ENCODE results near the gene STRIP2.
"Not testable (repeated sequence)": the region's sequence is repeated elsewhere in the genome, so short reads cannot be mapped to it uniquely, and the experiment has no call there.

Gene STRIP2

DNA sequence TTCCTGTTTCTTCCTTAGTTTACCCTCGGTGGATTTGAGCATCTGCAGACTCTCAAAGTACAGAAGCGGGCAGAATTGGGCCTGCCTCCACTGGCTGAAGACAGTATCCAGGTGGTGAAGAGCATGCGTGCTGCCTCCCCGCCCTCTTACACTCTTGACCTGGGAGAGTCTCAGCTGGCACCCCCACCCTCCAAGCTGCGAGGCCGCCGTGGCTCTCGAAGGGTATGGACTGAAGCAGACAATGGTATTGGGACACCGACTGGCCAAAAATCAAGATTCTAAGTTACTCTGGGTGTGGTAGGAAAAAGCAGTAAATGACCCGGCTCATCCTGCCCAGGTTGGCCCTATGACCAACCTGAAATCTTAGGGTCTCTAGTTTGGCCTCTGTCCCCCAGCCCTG lies 22.2 kb downstream of the STRIP2 start:
- DNase-seq: no peak

DNA sequence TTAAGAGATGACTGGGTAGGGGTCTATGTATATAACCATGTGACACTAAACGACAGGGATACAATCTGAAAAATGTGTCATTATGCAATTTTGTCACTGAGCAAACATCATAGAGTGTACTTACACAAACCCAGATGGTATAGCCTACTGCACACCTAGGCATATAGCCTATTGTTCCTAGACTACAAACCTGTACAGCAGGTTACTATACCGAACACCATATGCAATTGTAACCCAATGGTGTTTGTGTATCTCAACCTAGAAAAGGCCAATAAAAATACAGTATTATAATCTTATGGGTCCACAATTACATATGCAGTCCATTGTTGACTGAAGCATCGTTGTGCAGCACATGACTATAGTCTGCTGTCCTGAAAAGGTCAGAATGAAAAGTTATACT lies 22.9 kb downstream of the STRIP2 start:
- no peak for DNase-seq

DNA sequence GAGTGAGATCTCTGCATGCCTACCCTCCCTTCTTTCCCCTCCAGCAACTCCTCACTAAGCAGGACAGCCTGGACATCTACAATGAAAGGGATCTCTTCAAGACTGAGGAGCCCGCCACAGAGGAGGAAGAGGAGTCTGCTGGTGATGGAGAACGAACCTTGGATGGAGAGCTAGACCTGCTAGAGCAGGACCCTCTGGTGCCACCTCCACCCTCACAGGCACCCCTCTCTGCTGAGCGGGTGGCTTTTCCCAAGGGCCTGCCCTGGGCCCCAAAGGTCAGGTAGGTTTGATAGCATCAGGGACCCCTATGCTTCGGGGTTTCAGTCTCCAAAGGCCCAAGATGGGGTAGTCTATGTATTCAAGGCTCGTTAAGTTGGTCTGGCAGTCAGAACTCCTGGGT lies 23.9 kb downstream of the STRIP2 start:
- DNase-seq: no peak

DNA sequence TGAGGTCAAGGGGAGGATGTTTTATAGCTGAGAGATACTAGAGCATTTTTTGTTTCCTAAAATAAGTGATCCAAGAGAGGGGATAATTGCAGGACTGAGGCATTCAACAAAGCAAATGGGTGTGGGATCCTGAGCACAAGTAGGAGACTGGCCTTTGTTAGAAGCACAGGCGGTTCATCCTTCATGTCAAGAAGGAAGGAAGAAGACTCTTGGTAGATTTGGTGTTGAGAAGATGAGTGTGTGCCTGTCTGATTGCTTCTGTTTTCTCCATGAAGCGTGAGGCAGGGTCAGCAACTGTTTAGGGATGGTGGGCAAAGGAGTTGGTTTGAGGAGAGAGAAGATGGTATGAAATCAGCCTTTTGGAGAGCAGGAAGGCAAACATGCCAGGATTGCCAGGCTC lies 27.6 kb downstream of the STRIP2 start:
- no peak for DNase-seq

DNA sequence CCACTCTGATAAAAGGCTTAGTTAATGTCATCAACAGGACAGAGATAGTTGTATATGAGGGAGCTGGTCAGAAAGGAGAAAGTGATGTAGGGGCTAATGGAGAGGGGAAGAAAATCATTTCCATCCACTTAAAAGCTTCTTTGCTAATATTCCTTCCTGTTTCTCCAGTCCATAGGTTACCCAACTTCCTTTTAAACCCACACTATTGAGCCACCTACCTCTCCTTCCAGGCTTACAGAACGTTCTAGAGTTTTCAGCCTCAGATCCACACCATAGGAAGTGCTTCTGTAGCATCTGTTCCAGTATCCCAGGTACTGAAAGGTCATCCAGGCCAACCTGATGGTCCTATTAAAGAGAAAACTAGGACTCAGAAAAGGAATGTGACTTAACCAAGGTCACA lies 28.2 kb downstream of the STRIP2 start:
- DNase-seq: no peak

DNA sequence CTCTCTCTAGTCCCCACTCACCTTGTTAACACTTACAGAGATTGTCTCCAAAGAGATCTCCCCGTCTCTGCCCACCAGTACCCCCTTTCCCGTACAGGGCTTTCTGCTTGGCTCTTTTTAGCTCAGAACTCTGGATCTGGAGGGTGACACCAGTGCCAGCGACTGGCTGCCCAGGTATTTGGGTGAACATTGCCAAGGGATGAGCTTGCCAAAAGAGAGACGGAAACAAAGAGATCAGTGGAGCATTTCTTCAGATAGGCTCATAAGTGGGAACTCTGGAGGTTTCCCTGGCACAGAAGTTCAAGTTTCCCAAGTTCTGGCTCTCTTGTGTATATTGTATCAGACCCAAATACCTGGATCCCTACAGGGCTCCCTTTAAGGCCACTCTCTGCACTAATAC lies 30.0 kb downstream of the STRIP2 start:
- DNase-seq: no peak

DNA sequence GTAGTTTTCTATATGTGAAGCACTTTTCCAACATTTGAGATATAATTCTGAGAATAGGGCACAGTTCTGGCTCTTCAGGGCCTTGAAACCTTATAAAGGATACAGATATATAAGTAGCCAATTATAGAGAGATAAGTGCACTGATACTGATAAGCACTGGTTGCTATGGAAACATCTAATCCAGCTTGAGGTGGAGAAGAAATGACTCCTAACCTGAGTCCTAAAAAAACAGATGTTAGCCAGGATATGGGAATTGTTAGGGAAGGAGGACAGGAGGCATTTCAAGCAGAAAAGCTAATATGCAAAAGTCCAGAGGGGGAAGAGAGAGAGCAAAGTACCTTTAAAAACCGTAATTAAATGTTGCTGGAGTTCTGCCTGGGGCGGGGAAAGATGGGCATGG lies 30.8 kb downstream of the STRIP2 start:
- no peak for DNase-seq

DNA sequence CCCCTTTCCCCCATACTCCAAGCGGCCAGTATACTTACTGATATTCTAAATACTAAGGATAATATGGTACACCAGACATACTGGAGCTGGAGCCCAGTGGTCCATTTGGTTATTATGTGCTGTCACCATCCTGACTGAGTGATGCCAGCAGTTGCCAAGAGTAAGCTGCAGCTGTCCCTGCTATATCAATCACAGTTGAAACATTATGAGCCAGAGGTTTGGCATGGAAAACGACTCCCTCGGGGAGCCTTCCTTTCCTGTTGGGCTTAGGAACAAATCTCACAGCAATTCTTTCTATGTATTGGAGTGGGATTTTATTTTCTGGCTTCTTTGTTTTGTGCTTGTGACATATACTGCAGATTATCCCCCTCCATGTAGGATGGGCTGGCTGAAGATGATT lies 32.6 kb downstream of the STRIP2 start:
- no peak for DNase-seq

DNA sequence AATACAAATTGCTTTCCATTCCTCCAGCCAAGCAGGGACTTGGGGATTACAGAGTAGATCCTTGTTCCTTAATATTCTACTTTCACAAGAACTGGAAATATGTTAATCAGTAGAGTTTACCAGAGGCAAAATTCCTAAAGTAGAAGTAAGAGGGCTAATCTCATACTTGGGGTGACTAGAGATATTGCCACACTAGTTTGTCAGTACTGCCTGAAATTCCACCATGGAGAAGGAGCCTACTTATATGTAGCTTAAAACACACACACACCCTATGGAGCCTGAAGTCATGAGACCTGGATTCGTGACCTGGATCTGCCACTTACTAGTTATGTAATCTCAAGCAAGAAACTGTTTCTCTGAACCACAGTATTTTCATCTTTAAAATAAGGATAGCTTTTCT lies 33.9 kb downstream of the STRIP2 start:
- DNase-seq: no peak

DNA sequence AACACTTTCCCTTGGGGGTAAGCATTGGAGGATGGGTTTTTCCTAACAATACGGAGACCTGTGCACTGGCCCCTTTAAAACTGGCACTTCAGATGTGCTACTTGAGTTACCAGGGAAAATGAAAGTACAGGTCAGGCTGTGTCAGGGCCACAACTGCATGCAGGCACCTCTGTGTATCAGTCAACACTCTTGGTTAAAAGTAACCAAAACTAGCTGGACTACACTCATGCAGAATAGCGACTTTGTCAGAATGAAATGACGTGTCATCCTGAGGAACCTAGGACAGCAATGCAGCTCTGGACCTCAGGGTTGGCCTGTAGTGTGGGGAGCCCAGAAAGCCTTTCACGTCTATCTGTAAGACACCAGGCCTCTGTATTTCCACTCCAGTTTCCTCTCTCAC lies 34.3 kb downstream of the STRIP2 start:
- no peak for DNase-seq

DNA sequence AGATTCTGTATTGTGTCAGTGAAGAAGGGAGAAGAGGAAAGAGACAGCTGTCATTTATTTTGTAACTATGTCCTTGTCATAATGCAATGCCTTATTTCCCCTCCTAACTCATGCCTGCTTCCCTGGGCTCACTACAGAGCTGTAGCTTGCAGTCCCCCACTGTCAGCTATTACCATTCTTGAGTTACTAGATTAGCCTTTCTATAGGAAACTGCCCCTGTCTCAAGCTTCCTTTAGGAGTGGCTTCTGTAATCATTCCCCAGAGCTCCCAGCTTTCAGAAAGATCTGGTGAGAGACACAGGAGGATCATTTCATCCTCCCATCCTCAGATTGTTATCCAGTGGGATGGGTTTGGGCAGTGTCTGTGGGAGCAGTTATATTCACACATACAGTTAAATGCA lies 35.7 kb downstream of the STRIP2 start:
- no peak for DNase-seq

DNA sequence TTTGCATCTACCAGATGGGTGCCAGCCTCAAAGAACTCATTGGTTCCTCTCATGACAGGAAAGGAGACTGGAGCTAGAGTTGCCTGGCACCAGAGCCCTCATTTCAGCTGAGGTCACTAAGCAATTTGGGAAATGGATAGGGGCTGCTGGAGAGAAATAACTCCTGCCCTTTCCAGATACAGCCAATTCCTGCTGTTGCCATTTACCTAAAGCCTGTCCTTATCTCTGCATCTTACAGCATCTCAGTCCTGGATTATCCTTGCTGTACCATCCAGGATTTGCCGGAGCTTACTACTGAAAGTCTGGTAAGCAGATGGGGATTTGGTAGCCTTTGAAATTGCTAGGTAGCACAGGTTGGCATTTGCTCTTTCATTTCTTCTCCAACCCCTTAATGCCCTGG lies 36.2 kb downstream of the STRIP2 start:
- DNase-seq: no peak

DNA sequence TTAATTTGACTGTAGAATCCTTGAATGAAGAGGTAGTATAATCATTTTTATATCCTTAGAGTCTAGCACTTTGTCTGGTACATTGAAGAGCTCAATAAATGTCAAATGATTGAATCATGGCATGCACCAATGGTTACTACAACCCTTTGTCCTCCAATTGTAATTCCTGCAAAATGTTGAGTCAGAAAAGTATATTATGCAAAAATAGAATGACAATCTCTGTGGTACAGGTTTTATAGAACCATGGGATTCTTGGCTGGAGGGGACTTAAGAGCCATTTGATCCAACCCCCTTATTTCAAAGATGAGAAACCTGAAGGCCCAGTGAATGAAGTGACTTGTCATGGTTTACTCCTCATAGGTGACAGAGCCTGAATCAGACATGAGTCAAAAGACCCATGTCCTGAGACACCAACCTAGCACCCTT lies 37.2 kb downstream of the STRIP2 start:
- no peak for DNase-seq

DNA sequence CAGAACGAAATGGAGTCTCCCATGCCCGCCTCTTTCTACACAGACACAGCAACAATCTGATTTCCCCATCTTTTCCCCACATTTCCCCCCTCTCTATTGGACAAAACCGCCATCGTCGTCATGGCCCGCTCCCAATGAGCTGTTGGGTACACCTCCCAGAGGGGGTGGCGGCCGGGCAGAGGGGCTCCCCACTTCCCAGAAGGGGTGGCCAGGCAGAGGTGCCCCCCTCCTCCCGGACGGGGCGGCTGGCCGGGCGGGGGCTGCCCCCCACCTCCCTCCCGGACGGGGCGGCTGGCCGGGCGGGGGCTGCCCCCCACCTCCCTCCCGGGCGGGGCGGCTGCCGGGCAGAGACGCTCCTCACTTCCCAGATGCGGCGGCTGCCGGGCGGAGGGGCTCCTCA lies 41.7 kb downstream of the STRIP2 start:
- not testable (repeated sequence) for DNase-seq

DNA sequence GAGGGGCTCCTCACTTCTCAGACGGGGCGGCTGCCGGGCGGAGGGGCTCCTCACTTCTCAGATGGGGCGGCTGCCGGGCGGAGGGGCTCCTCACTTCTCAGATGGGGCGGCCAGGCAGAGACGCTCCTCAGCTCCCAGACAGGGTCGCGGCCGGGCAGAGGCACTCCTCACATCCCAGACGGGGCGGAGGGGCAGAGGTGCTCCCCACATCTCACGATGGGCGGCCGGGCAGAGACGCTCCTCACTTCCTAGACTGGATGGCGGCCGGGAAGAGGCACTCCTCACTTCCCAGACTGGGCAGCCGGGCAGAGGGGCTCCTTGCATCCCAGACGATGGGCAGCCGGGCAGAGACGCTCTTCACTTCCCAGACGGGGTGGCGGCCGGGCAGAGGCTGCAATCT lies 42.2 kb downstream of the STRIP2 start:
- DNase-seq: not testable (repeated sequence)

DNA sequence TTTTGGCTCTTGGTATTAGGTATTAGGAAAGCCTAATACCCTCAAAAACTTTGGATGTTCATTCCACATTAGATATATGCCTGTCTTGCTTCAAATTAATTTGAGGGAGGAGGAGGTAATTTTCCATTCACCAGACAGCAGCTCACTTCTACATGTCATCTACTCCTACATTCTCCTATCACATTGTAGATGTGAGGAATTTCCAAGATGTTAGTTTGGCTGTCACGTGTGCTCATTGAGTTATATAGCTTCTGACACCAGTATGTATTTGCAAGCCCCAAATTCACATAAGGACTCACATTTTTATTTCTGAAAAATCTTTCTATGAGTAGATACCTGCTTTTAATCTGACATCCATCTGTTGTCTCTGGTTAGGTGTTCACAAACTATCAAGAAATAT lies 45.6 kb downstream of the STRIP2 start:
- no peak for DNase-seq

DNA sequence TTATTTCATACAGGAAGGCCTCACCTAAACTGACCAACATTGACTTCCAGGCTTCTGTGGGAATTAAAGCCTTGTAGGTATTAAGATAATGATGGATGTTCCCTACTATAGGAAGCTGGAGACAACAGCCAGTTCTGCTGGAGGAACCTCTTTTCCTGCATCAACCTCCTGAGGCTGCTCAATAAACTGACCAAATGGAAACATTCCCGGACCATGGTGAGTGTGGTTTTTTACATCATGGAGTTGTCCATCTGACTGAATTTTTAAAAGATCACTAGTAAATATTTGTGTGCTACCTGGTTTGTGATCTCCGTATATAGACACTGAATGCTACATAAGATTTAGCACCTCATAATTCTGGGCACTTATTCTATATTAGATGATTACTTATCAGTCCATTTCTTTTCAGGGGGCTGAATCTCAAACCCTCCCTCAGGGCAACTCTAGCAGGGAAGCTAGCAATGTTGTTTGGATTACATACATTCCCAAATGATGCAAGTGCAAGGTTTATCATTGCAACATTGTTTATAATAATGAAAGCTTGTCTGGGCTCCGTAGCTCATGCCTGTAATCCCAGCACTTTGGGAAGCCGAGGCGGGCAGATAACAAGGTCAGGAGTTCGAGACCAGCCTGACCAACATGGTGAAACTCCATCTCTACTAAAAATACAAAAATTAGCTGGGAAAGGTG lies 46.6 kb downstream of the STRIP2 start:
- no peak for DNase-seq

DNA sequence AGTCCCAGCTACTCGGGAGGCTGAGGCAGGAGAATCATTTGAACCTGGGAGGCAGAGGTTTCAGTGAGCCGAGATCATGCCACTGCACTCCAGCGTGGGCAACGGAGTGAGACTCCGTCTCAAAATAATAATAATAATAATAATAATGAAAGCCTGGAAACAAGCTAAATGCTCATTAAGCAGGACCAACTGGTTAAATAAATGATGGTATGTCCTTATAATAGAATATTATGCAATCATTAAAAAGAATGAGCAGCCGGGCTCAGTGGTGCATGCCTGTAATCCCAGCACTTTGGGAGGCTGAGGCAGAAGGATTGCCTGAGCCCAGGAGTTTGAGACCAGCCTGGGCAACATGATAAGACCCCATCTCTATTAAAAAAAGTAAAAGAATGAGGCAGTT lies 47.1 kb downstream of the STRIP2 start:
- DNase-seq: not testable (repeated sequence)

DNA sequence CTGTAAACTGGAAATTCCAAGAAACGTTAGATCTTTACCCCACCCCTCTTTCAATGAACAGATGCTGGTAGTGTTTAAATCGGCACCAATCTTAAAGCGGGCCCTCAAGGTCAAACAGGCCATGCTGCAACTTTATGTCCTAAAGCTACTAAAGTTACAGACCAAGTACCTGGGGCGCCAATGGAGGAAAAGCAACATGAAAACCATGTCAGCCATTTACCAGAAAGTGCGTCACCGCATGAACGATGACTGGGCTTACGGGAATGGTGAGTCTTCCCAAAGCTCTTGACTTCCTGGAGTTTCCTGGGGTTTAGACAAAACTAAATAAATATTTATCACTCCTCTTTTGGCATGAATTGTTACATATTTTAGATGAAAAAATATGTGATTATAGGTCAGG lies 48.5 kb downstream of the STRIP2 start:
- no peak for DNase-seq

DNA sequence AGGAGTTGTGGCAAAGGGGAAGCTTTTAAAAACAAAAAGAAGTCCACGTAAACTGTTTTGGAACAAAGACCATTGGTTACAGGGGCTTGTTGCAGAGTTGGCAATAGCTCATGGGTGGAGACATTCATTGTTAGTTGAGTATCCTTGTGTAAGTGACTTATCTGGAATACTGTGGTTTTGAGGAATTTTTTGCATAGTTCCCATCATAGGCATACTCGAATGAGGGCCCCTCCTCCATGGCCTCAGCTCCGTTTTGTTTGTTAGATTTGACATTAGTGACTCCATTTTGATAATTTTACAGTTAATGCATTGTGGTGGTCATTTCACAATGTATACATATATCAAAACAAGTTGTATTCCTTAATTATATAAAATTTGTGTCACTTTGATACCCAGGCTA lies 55.3 kb downstream of the STRIP2 start:
- DNase-seq: no peak

DNA sequence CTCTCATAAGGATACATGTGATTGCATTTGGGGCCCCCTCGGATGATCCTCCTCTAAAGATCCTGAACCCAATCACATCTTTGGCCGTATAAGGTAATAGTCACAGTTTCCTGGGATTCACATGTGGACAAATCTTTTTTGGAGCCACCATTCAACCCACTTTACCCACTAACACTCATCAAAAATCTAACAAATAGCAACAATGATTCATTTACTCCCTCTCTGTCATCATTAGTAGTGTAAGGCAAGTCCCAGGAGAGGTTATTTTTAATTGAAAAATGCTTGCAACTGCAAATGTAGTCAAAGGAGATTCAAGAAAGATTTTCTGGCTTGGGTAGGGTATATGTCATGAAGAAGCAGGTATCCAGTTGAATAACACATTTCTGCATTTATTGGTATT lies 58.2 kb downstream of the STRIP2 start:
- no peak for DNase-seq

DNA sequence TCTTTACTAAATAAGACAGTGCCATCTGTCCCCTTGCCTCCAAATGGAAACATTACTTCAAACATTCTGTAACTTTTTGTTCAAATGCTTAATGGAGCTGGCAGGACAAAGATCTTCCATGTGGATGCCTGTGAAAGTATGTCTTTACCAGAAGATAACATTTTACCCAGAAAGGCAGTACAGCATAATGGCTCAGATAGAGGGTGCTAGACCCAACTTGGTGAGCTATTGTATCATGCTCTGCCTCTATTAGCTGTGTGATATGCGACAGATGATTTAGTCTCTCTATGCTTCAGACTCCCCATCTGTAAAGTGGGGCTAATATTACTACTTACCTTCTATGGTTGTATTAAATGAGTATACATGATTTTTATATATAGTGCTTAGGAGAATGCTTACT lies 59.3 kb downstream of the STRIP2 start:
- no peak for DNase-seq

DNA sequence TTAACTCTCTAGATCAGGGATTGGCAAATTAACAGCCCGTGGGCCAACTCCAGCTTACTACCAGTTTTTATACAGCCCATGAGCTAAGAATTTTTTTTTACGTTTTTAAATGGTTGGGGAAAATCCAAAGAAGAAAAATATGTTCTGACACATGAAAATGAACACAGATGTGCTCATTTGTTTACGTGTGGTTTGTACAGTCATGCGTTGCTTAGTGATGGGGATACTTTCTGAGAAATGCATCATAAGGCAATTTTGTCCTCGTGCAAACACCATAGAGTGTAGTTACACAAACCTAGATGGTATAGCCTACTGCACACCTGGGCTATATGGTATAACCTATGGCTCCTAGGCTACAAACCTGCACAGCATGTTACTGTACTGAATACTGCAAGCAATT lies 59.8 kb downstream of the STRIP2 start:
- DNase-seq: no peak

DNA sequence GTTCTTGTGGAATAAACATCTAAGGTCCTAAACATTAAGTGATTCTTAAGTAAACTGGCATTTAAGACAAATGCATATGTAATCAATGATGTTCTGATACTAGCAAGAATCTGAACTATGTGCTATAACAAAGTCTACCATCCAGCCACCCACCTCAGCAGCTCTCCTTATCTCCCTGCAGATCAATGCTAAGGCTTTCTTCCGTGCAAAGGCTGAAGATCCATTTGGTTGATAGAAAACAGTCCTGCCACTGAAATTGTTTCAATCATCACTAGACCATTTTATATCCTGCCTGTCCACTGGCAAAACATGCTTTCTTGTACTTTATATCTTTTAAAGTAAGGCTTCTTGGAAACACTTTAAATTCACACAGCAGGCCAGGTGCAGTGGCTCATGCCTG lies 61.8 kb downstream of the STRIP2 start:
- no peak for DNase-seq

DNA sequence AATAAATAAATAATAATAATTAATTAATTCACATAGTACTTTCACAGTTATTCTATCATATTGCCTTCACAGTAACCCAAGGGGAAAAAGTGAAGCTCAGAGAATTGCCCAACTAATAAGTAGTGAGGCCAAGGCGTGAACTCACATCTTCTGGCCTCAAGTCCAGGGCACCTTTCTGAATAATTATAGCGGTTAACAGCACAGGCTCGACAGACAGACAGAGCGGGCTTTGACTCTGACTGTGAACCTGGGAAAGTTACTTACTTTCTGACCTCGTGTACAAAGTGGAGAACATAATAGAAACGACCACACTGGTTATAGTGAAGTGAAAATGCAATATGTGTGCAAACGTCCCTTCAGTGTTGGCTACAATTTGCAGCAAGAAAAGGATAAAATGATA lies 62.4 kb downstream of the STRIP2 start:
- no peak for DNase-seq

DNA sequence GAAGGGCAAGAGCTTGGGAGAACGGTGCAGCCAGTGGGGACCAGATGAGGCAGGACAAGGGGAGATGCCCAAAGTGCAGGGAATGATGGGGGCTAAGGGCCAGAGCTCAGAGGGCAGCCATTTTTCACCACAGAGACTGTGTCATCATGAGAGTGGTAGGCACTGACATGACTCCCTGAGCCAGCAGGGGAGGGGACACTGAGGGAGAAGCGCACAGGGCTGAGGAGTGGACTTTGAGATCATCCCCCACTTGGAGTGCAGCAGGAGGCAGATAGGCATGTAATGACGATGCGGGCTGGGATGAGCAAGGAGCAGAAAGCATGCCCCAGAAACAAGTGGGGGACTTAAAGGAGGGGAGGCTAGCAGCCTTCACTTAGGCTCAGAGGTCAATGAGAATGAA lies 62.9 kb downstream of the STRIP2 start:
- no peak for DNase-seq

Measured in activated CD4-positive, alpha-beta T cell treated with anti-CD3 and anti-CD28 coated beads, Interleukin-2, amount 50 U/mL, for 1 hour (primary cell).